GM21528 (cell line): ENCODE data around the gene MAN1A1.
"Not testable (repeated sequence)": the region's sequence is repeated elsewhere in the genome, so short reads cannot be mapped to it uniquely, and the experiment has no call there.

Experiments used
- ATAC-seq: cut with Tn5 transposase; IDR thresholded peaks from one replicate; pipeline ENCODE4 v1.9.1; 2021; ENCODE audit warnings: mild to moderate bottlenecking, moderate library complexity; ENCODE audit not compliant: unreplicated experiment, low FRiP score

The MAN1A1 gene

GRCh38 chr6:119349361-119350201 is at the start of gene MAN1A1:
Gene MAN1A1, minus strand, starts transcription at chr6:119349761. Its CDS starts 696 bp downstream, at chr6:119349065.
- ATAC-seq = peak; percentile 80

- ATAC-seq = no peak
Observed at GRCh38 chr6:119395192-119395591, 45.6 kb upstream of the MAN1A1 start.

DNA sequence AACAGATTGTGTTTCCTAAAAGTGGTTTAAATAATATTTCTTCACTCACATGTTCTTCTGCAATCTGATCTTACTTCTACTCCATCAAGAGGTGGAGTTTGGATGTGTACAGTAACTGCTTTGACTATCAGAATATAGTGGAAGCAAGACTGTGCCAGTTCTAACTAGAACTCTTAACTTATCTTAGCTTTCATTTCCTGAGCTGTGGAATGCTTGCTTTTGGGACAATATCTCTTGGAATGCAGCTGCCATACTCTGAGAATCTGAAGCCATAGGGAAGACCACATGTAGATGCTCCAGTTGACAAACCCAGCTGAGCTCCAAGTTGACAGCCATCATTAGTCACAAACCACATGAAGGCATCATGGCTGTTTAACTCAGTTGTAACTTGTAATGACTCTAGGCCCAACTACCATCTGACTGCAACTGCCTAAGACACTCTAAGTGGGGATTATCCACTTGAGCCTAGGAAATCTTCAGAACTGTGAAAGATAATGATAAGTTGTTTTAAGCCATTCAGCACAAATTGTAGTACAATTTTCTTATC is 40.8 kb upstream of the MAN1A1 start:
- ATAC-seq = no peak

DNA sequence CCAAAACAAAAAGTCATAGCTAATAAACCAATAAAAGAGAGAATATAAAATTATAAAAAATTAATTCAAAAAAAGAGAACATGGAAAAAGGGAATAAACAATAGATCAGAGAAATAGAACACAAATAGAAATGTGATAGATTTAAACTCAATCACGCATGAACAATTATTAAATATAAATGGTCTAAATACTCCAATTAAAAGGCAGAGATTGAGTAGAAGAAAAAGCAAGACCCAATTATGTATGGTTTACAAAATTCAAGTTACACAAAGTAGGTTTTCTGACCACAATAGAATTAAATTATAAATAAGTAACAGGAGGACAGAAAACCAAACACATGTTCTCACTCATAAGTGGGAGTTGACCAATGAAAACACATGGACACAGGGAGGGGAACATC is 36.4 kb upstream of the MAN1A1 start:
- no peak for ATAC-seq

- ATAC-seq = no peak
Observed at GRCh38 chr6:119384444-119384843, 34.9 kb upstream of the MAN1A1 start.

DNA sequence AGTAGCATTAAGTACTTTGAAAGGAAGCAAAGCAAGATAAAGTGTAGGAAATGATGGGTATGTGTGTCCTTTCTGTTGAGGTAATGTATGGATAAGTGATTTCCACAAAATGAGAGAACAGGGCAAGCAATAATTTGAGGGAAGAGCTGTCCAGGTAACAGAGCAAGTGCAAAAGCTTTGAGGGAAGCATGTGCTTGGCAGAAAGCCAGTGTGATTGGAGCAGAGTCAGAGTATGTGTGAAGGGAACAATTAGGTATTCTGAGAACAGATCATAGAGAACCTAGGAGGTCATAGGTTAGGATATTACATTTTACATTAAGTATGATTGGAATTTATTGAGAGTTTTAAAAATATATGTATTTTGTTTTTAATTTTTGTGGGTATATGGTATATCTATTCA is 30.2 kb upstream of the MAN1A1 start:
- no peak for ATAC-seq

- ATAC-seq = not testable (repeated sequence)
Observed at GRCh38 chr6:119377043-119377442, 27.5 kb upstream of the MAN1A1 start.

DNA sequence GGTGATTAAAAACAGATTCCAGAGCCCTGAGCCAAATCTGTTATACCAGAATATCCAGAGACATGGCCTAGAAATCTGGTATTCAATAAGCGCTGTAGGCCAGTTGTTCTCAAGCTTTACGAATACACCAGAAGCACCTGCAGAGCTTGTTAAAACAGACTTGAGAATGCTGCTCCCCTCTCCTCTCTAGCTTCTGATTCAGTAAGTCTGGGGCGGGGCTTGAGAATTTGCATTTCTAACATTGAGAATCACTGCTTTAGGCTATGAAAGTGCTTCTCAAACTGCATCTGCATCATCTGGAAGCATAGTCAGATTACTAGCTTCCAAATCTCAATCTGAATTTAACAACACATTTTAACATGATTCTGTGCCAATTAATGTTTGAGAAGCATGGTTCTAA is 20.5 kb upstream of the MAN1A1 start:
- no peak for ATAC-seq

- no peak for ATAC-seq
Observed at GRCh38 chr6:119368921-119369320, 19.4 kb upstream of the MAN1A1 start.

- ATAC-seq = no peak
Observed at GRCh38 chr6:119361209-119361608, 11.6 kb upstream of the MAN1A1 start.

DNA sequence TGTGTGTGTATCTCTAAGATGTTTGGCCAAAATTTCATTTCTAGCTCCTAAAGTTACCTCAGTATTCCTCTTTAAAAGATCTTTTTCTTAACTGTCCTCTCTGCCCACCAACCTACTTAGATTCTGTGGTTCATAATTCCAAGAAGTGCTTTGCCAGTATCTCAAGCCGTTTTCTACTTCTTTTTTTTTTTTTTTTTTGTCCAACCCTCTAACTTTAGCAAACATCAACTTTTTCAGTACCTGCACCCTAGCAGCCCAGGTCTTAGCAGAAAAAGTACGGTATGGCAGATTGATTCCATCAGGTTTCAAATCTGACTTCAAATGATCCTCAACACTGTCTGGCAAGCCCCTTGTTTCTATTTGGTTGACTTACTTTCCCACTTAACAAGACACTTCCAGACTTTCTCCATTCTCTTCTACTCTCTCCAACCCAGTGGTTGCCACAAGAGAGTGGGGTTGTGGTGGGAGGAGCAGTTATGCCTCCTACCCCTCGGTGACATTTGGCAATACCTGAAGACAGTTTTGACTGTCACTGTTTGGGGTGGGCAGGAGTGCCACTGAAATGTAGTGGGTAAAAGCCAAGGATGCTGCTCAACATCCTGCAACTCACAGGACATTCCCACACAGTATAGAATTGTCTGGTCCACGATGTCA is 10.8 kb upstream of the MAN1A1 start:
- ATAC-seq = no peak

DNA sequence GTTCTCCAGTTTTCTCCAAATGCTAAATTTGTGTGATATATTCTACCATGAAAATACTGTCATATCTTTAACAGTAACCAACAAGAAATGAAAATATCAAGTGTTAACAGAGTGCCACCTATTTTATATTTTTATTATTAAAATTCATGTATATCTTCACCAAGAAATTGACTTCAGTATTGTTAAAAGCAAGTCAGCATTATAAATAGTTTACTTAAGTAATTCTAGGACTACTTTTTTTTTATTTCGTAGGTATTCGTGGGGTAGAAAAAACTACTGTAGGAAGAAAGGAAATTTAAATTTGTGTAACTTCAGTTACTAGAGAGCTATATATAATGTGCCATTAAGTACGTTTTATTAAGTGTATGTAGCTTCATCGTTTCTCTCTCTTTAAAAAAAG is 6.3 kb upstream of the MAN1A1 start:
- ATAC-seq = no peak

- ATAC-seq = no peak
Observed at GRCh38 chr6:119355157-119355556, 5.6 kb upstream of the MAN1A1 start.

GRCh38 chr6:119353696-119354095 is 4.1 kb upstream of the MAN1A1 start:
- no peak for ATAC-seq

DNA sequence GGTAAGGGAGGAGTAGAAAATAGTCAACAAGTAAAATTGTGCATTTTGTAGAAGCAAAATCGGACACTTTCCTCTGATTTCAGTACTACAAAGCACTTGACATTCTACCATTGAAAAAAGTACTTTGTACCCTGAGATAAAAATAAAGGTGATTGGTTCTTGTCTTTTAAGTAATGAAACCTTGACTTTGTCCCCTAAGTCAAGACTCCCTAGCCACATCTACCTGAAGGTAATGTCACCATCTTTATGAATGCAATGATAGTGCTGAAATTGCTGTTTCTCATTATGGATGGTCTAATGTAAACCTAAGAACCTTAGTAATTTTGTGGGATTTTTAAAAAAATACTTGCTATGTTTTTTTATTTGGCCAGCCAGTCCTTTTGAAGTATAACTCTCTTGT is 2.4 kb upstream of the MAN1A1 start:
- no peak for ATAC-seq

GRCh38 chr6:119350952-119351372 is 1.4 kb upstream of the MAN1A1 start:
- ATAC-seq = no peak

DNA sequence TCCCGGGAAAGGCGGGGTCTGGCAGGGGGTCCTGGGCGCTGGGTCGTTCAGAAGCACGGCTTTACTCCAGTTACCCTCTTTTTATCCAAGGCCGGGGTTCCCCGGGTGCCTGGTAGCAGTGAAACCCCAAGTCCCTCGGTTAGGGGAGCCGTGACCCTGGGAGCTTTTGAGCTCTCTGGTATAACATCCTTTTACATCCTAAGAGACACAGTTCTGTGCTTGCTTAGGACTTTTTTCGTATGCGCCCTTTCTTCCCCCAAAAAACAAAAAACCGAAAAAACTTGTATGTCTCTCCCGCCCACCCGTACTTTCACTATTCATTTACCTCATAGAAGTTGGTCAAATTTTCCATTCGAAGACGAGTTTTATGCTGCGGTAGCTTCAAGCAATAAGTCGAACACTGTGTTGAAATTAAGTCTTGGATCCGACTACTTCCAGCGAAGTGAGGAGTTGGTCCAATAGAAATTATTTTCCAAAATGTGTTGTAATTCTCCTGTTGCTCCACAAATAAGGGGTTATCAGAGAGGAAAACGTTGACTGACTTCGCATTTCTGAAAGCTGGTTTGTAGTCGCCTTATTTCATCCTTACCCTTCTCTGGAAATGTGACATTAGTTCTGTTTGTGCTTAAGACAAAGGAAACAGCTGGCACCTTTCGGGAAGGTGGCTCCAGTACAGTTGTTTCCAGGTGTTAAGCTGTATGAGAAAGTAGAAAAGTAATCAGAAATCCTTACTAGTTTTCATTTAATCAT is 816 bp upstream of the MAN1A1 start:
- ATAC-seq = peak; percentile 19

GRCh38 chr6:119348748-119349360 is 707 bp downstream of the MAN1A1 start:
- peak; percentile 10 for ATAC-seq

DNA sequence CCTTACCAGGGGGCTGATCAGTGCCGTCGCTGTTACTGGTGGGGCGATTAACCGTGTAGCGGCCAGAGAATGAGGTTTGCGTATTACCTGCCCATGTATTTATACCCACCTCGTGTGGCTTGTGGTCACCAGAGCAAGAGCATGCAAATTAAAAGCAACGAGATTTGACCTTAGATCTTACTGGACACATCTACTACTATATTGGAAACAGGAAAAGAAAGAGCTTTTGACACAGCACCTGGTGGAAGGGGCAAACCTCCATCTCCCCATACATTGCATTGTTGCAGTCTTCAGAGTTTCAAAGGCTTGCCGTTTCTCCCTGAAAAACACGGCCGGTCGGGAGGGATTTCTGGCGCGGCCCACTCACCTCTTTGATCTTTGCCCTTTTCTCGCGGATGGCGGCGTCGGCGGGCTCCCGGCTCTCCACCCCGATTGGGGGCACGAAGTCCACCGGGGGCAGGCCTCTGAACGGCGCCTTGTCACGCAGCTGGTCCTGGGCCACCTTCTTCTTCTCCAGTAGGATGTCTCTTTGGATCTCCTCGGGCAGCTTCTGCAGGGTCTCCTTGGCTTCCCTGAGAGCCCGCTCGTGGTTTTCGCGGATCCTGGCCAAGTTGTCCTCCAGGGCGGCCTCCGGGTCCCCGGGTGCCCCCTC is 1.3 kb downstream of the MAN1A1 start:
- ATAC-seq = peak; percentile 26
